NB4 (cell line): ENCODE data around the gene CCDC136.

ENCODE experiments used
- POLR2A ChIP-seq: IDR thresholded peaks from 2 replicates; pipeline ENCODE4 v1.6.1; 2011; ENCODE audit warnings: mild to moderate bottlenecking; ENCODE audit not compliant: insufficient read length; ENCODE audit errors: extremely low read depth
- TF ChIP-seq, protein P1 (sequence below): IDR thresholded peaks from one replicate; pipeline ENCODE4 v1.5.1; 2012; ENCODE audit warnings: low read depth, low read length

DNA sequence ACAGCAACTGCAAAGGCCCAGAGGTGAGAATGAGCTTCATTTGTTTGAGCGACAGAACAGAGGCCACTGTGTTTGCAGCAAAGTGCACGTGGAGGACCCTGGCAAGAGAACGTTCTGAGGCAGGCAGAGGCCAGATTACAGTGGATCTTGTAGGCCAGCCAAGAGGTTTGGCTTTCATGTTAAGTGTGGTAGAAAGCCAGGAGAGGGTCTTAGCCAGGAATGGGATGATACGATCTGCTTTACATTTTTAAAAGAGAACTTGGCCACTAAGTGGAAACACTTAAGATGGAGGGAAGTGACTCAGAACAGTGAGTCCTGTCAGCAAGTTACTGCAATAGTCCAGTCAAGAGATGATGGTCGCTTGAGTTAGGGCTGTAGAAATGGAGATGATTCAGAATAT is 4.6 kb downstream of the CCDC136 start:
- TF ChIP-seq, protein P1, sequence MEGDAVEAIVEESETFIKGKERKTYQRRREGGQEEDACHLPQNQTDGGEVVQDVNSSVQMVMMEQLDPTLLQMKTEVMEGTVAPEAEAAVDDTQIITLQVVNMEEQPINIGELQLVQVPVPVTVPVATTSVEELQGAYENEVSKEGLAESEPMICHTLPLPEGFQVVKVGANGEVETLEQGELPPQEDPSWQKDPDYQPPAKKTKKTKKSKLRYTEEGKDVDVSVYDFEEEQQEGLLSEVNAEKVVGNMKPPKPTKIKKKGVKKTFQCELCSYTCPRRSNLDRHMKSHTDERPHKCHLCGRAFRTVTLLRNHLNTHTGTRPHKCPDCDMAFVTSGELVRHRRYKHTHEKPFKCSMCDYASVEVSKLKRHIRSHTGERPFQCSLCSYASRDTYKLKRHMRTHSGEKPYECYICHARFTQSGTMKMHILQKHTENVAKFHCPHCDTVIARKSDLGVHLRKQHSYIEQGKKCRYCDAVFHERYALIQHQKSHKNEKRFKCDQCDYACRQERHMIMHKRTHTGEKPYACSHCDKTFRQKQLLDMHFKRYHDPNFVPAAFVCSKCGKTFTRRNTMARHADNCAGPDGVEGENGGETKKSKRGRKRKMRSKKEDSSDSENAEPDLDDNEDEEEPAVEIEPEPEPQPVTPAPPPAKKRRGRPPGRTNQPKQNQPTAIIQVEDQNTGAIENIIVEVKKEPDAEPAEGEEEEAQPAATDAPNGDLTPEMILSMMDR = no peak
- no peak for TF ChIP-seq POLR2A
